Fibroblast of lung (primary cell): ENCODE results near the gene TERB1.

Experiments used
- EZH2 ChIP-seq: IDR thresholded peaks from 2 replicates; pipeline ENCODE4 v1.5.1; 2012; ENCODE audit warnings: low read length, control low read depth, mild to moderate bottlenecking; ENCODE audit errors: missing control alignments
- TF ChIP-seq, protein P1 (sequence below), 2 donors: IDR thresholded peaks in 1 of 2; conservative IDR thresholded peaks in 1 of 2; 1 replicate in 1 of 2; 2 replicates in 1 of 2; pipeline ENCODE4 v1.5.1; 2011 to 2012; ENCODE audit warnings: low read length in 2 of 2, control low read depth in 1 of 2, inconsistent platforms in 1 of 2, low read depth in 1 of 2, mild to moderate bottlenecking in 1 of 2

DNA sequence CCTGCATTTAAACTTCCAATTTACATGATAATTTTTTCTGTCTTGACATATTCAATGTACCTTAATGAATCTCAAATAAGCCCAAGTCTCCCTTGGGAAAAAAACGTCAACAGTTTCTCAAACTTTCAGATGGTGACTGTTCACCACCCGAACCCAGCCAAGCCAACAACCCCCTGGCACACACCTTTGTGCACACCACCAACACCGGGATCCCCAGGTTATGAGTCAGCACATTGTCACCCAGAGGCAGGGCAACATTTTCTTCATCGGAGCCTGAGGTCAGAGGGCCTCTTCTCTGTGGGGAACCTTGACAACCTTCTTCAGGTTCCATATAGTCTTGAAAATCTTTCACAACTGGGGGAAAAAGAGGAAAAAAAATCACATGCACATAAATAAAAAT is 65.5 kb downstream of the TERB1 start:
- TF ChIP-seq, protein P1, sequence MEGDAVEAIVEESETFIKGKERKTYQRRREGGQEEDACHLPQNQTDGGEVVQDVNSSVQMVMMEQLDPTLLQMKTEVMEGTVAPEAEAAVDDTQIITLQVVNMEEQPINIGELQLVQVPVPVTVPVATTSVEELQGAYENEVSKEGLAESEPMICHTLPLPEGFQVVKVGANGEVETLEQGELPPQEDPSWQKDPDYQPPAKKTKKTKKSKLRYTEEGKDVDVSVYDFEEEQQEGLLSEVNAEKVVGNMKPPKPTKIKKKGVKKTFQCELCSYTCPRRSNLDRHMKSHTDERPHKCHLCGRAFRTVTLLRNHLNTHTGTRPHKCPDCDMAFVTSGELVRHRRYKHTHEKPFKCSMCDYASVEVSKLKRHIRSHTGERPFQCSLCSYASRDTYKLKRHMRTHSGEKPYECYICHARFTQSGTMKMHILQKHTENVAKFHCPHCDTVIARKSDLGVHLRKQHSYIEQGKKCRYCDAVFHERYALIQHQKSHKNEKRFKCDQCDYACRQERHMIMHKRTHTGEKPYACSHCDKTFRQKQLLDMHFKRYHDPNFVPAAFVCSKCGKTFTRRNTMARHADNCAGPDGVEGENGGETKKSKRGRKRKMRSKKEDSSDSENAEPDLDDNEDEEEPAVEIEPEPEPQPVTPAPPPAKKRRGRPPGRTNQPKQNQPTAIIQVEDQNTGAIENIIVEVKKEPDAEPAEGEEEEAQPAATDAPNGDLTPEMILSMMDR (conservative IDR thresholded peaks at IDR 0.05 in 1 of 2, IDR thresholded peaks at IDR 0.05 in 1 of 2; ENCODE audit: low read depth in 1 of 2, low read length in 2 of 2): no peak
- no peak for TF ChIP-seq EZH2
